Stimulated activated CD8-positive, alpha-beta memory T cell treated with anti-CD3 and anti-CD28 coated beads, Interleukin-15, amount 100 ng/mL, for 1 hour (primary cell): Measurements from ENCODE around the gene HMCN2.

ENCODE experiments used
- DNase-seq: peaks from one replicate; pipeline ENCODE4 v3.0.0-alpha.2; 2020; ENCODE audit warnings: low read depth

HMCN2 gene

GRCh38 chr9:130414910-130415746, 149.6 kb downstream of the HMCN2 start:
- no peak for DNase-seq

GRCh38 chr9:130417602-130418001, 152.0 kb downstream of the HMCN2 start:
- no peak for DNase-seq

- no peak for DNase-seq
Measured at GRCh38 chr9:130418776-130419175, 153.2 kb downstream of the HMCN2 start.

GRCh38 chr9:130419521-130420035, 154.0 kb downstream of the HMCN2 start:
- no peak for DNase-seq

- no peak for DNase-seq
Measured at GRCh38 chr9:130421154-130421801, 155.7 kb downstream of the HMCN2 start.

GRCh38 chr9:130421802-130422276, 156.3 kb downstream of the HMCN2 start:
- no peak for DNase-seq

- DNase-seq, result no peak
Measured at GRCh38 chr9:130422546-130422945, 157.0 kb downstream of the HMCN2 start.

GRCh38 chr9:130423272-130423671, 157.7 kb downstream of the HMCN2 start:
- no peak for DNase-seq

- DNase-seq, result no peak
Measured at GRCh38 chr9:130424595-130425454, 159.3 kb downstream of the HMCN2 start.

- no peak for DNase-seq
Measured at GRCh38 chr9:130425741-130426466, 160.3 kb downstream of the HMCN2 start.

- no peak for DNase-seq
Measured at GRCh38 chr9:130426467-130426773, 160.9 kb downstream of the HMCN2 start.

GRCh38 chr9:130426883-130427282, 161.3 kb downstream of the HMCN2 start:
- no peak for DNase-seq

GRCh38 chr9:130427326-130427725, 161.8 kb downstream of the HMCN2 start:
- DNase-seq, result no peak

- DNase-seq, result no peak
Measured at GRCh38 chr9:130428086-130428665, 162.6 kb downstream of the HMCN2 start.

GRCh38 chr9:130429381-130429780, 163.8 kb downstream of the HMCN2 start:
- DNase-seq, result no peak

GRCh38 chr9:130429831-130430230, 164.3 kb downstream of the HMCN2 start:
- DNase-seq, result no peak

- no peak for DNase-seq
Measured at GRCh38 chr9:130430232-130430631, 164.7 kb downstream of the HMCN2 start.

GRCh38 chr9:130430734-130431535, 165.4 kb downstream of the HMCN2 start:
- no peak for DNase-seq

- no peak for DNase-seq
Measured at GRCh38 chr9:130431536-130432303, 166.2 kb downstream of the HMCN2 start.

- DNase-seq, result no peak
Measured at GRCh38 chr9:130432362-130432761, 166.8 kb downstream of the HMCN2 start.
